HG02678 (cell line): ENCODE results near the gene FOXD1.
"Not testable (repeated sequence)": the region's sequence is repeated elsewhere in the genome, so short reads cannot be mapped to it uniquely, and the experiment has no call there.

ENCODE experiments used
- ATAC-seq: cut with Tn5 transposase; IDR thresholded peaks from one replicate; pipeline ENCODE4 v1.9.1; 2021; ENCODE audit warnings: mild to moderate bottlenecking, moderate library complexity; ENCODE audit not compliant: unreplicated experiment

The FOXD1 gene

DNA sequence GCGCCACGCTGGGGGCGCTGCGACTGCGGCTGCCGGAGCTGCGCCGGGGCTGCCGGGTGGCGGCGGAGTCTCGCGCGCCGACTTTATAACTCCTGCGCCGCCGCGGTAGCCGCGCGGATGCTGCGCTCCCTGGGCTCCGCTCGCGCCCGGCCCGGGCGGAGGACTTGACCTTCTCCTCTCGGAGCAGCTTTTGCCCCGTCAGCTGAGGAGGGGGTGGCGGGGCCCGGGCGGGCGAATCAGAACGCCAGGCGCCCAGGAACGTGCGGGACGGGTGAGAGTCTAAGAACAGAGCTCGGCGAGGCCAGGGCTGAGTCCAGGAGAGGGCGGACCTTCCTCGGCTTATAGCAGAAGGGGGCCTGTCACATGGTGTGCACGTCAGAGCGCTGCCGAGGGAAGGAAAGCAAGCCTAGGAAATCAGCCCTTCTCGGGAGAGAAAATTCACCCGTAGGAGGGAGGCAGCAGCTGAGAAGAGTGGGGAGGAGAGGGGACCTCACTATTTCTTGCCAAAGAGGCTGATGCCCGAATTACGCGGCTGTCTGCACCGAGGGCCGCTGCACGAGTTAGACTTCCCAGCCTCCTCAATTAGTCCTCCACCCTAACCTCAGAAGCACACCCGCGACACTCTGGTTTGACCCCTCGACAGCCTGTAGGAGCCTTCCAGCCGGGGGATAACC, at the start of gene FOXD1:
Gene FOXD1 (minus strand): TSS at position 315 of the 674 bp plus-strand sequence. CDS start 415 bp downstream, outside the sequence.
- ATAC-seq, result peak; percentile 44

GRCh38 chr5:73497497-73498056, 49.0 kb upstream of the FOXD1 start:
- no peak for ATAC-seq

DNA sequence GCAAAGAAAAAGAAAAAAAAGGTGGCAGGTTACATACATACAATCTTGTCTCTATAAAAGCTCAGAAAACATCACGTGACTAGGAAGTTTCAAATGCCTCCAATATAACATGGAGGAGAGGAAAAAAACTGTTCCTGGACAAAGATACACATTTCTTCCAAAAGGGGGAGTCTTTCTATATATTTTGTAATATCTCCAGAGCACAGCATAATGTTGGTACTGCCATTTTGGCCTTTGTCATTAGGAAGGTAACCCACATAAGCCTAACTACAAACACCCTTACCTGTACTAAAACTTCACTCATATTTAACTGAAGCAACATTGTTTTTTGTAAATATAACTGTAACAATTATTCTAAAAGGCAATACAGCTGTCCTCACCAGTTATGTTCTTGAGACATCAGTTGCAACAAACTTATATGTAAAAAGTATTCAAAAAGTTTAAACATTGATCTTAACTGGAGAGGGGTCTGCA, 48.4 kb upstream of the FOXD1 start:
- no peak for ATAC-seq

DNA sequence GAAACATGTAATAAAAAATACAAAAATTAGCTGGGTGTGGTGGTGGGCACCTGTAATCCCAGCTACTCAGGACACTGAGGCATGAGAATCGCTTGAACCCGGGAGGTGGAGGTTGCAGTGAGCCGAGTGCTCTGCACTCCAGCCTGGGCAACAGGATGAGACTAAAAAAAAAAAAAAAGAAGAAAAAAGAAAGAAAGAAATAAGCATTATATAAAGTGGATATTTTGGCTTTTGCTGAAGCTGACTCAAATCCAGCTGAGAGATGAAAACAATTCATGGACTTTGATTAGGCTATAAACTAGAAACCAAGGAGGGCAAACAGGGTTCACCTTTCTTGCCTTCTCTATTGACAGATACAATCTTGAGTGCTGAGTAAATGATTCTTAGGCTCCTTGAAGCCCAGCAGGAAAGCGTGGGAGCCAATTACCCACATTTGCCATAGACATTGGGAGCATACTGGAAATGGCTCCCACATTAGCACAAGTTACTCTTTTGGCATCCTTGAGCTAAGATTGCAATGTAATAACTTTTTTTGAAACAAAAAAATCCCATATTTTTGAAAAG, 47.3 kb upstream of the FOXD1 start:
- no peak for ATAC-seq

- no peak for ATAC-seq
Measured at GRCh38 chr5:73494721-73495120, 46.1 kb upstream of the FOXD1 start.

- ATAC-seq, result no peak
Measured at GRCh38 chr5:73493421-73493820, 44.8 kb upstream of the FOXD1 start.

- ATAC-seq, result no peak
Measured at GRCh38 chr5:73491155-73491554, 42.6 kb upstream of the FOXD1 start.

GRCh38 chr5:73490088-73490487, 41.5 kb upstream of the FOXD1 start:
- no peak for ATAC-seq

- no peak for ATAC-seq
Measured at GRCh38 chr5:73488806-73489205, 40.2 kb upstream of the FOXD1 start.

- no peak for ATAC-seq
Measured at GRCh38 chr5:73487815-73488214, 39.2 kb upstream of the FOXD1 start.

GRCh38 chr5:73487257-73487656, 38.7 kb upstream of the FOXD1 start:
- not testable (repeated sequence) for ATAC-seq

GRCh38 chr5:73486119-73486899, 37.7 kb upstream of the FOXD1 start:
- no peak for ATAC-seq

DNA sequence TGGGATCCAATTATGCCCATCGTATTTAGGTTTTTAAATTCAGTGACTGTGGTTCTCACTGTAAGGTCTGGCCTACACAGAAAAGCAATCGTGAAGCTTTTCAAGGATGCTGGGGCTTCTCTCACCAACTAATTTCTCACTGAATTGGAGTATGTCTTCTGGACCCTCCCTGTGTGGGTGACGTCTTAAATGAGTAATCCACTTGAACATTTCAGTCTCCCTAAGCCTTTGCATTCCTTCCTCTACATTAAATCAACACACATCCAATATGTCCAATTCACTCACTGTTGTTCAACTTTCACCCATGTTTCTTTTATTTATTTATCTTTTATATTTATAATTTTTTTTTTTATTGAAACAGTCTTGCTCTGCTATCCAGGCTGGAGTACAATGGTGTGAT, 37.1 kb upstream of the FOXD1 start:
- ATAC-seq, result no peak

- ATAC-seq, result no peak
Measured at GRCh38 chr5:73484511-73484910, 35.9 kb upstream of the FOXD1 start.

- no peak for ATAC-seq
Measured at GRCh38 chr5:73483676-73484075, 35.1 kb upstream of the FOXD1 start.

GRCh38 chr5:73482383-73483136, 34.0 kb upstream of the FOXD1 start:
- ATAC-seq, result no peak

- no peak for ATAC-seq
Measured at GRCh38 chr5:73480500-73480899, 31.9 kb upstream of the FOXD1 start.

GRCh38 chr5:73472116-73472515, 23.5 kb upstream of the FOXD1 start:
- no peak for ATAC-seq

GRCh38 chr5:73471654-73472053, 23.1 kb upstream of the FOXD1 start:
- ATAC-seq, result no peak

DNA sequence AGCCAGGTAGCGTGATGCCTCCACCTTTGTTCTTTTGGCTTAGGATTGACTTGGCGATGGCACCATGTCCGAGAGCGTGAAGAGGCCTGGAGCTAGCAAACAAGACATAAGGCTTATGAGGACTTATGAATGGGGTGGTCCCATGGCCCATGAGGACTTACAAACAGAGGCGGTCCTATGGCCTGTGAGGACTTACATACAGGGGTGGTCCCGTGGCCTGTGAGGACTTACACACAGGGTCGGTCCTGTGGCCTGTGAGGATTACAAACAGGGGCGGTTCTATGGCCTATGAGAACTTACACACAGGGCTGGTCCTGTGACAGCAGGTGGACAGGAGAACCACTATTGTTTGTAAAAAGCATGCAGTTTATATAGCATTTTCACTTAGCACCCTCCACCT, 21.3 kb upstream of the FOXD1 start:
- no peak for ATAC-seq

GRCh38 chr5:73468638-73469037, 20.1 kb upstream of the FOXD1 start:
- not testable (repeated sequence) for ATAC-seq
